H9 (cell line): ENCODE measurements around the gene PNPLA2. TPM values are rescaled to one million over a fixed set of nuclear protein-coding genes. Genes with fewer than 3 reads are reported as not detected.
A peak's percentile ranks its signal among the peaks of the same experiment; 100 is the strongest.

Experiments used
- DNase-seq: peaks from one replicate; pipeline ENCODE4 v3.0.0-alpha.2; 2017
- H2AFZ ChIP-seq: one replicate; pipeline ENCODE4 v1.6.1; 2013; ENCODE audit warnings: mild to moderate bottlenecking, low read length, control low read depth, moderate library complexity
- H2AK5ac ChIP-seq: 2 replicates; pipeline ENCODE4 v1.6.1; 2013; ENCODE audit warnings: low read length, control low read depth, mixed read lengths; ENCODE audit not compliant: insufficient read length
- H2BK120ac ChIP-seq: one replicate; pipeline ENCODE4 v1.6.1; 2013; ENCODE audit warnings: low read depth, mild to moderate bottlenecking, low read length, control low read depth, inconsistent platforms; ENCODE audit not compliant: poor library complexity, severe bottlenecking
- H2BK12ac ChIP-seq: 2 replicates; pipeline ENCODE4 v1.6.1; 2013; ENCODE audit warnings: low read length, control low read depth, mixed read lengths, low read depth; ENCODE audit not compliant: insufficient read length
- H2BK15ac ChIP-seq: 2 replicates; pipeline ENCODE4 v1.6.1; 2013; ENCODE audit warnings: low read depth, low read length, control low read depth
- H2BK20ac ChIP-seq: one replicate; pipeline ENCODE4 v1.6.1; 2013; ENCODE audit warnings: low read depth, mild to moderate bottlenecking, low read length, control low read depth, inconsistent platforms; ENCODE audit not compliant: poor library complexity, severe bottlenecking
- H2BK5ac ChIP-seq: 2 replicates; pipeline ENCODE4 v1.6.1; 2013; ENCODE audit warnings: low read length, control low read depth, mixed read lengths; ENCODE audit not compliant: insufficient read length
- H3K14ac ChIP-seq: 2 replicates; pipeline ENCODE4 v1.6.1; 2013; ENCODE audit warnings: low read length, control low read depth; ENCODE audit not compliant: insufficient read depth
- H3K18ac ChIP-seq: 2 replicates; pipeline ENCODE4 v1.6.1; 2013; ENCODE audit warnings: low read depth, mild to moderate bottlenecking, mixed read lengths, low read length, control low read depth; ENCODE audit not compliant: insufficient read length
- H3K23ac ChIP-seq: 2 replicates; pipeline ENCODE4 v1.6.1; 2013; ENCODE audit warnings: low read length, control low read depth, mixed read lengths, low read depth; ENCODE audit not compliant: insufficient read length
- H3K23me2 ChIP-seq: 2 replicates; pipeline ENCODE4 v1.6.1; 2013; ENCODE audit warnings: low read depth, mild to moderate bottlenecking, mixed read lengths, low read length, control low read depth; ENCODE audit not compliant: insufficient read length, poor library complexity, severe bottlenecking
- H3K27ac ChIP-seq: 2 replicates; pipeline ENCODE4 v1.5.1; 2013; ENCODE audit warnings: low read length, control low read depth, mixed read lengths, low read depth; ENCODE audit not compliant: insufficient read length
- H3K27me3 ChIP-seq: 2 replicates; pipeline ENCODE4 v1.6.1; 2013; ENCODE audit warnings: low read length, control low read depth, inconsistent platforms; ENCODE audit not compliant: insufficient read depth
- H3K4ac ChIP-seq: 2 replicates; pipeline ENCODE4 v1.6.1; 2013; ENCODE audit warnings: low read depth, mild to moderate bottlenecking, control low read depth, inconsistent platforms, low read length, moderate library complexity
- H3K4me1 ChIP-seq: 2 replicates; pipeline ENCODE4 v1.6.1; 2013; ENCODE audit warnings: low read length, control low read depth, inconsistent platforms; ENCODE audit not compliant: insufficient read depth
- H3K4me2 ChIP-seq: 2 replicates; pipeline ENCODE4 v1.6.1; 2013; ENCODE audit warnings: low read length, control low read depth, mixed read lengths; ENCODE audit not compliant: insufficient read length, insufficient read depth
- H3K56ac ChIP-seq: 2 replicates; pipeline ENCODE4 v1.6.1; 2013; ENCODE audit warnings: low read depth, mild to moderate bottlenecking, mixed read lengths, low read length, control low read depth; ENCODE audit not compliant: insufficient read length
- H3K79me1 ChIP-seq: 2 replicates; pipeline ENCODE4 v1.6.1; 2013; ENCODE audit warnings: low read depth, mild to moderate bottlenecking, moderate library complexity, low read length, control low read depth, inconsistent platforms; ENCODE audit not compliant: insufficient read depth, poor library complexity, severe bottlenecking
- H3K79me2 ChIP-seq: 2 replicates; pipeline ENCODE4 v1.6.1; 2013; ENCODE audit warnings: low read length, control low read depth, inconsistent platforms; ENCODE audit not compliant: insufficient read depth
- H3K9ac ChIP-seq: 2 replicates; pipeline ENCODE4 v1.6.1; 2013; ENCODE audit warnings: low read length, control low read depth, mixed read lengths; ENCODE audit not compliant: insufficient read length; ENCODE audit errors: extremely low read depth
- H3K9me3 ChIP-seq: one replicate; pipeline ENCODE4 v1.6.1; 2013; ENCODE audit warnings: low read depth, low read length, inconsistent platforms; ENCODE audit not compliant: control insufficient read depth
- H3T11ph ChIP-seq: one replicate; pipeline ENCODE4 v1.6.1; 2013; ENCODE audit warnings: mild to moderate bottlenecking, low read length, control low read depth, inconsistent platforms
- H4K20me1 ChIP-seq: one replicate; pipeline ENCODE4 v1.6.1; 2013; ENCODE audit not compliant: control insufficient read depth, insufficient read length, insufficient read depth
- H4K5ac ChIP-seq: 2 replicates; pipeline ENCODE4 v1.6.1; 2013; ENCODE audit warnings: low read depth, mild to moderate bottlenecking, mixed read lengths, low read length, control low read depth; ENCODE audit not compliant: insufficient read length
- H4K8ac ChIP-seq: replicated peaks from 2 replicates; pipeline ENCODE4 v1.6.1; 2013; ENCODE audit warnings: low read length, control low read depth, mixed read lengths, low read depth; ENCODE audit not compliant: insufficient read length
- H4K91ac ChIP-seq: 2 replicates; pipeline ENCODE4 v1.6.1; 2013; ENCODE audit warnings: low read depth, mild to moderate bottlenecking, moderate library complexity, mixed read lengths, low read length, control low read depth; ENCODE audit not compliant: insufficient read length
- H3K27ac Mint-ChIP-seq, 3 experiments: 2 replicates in 2 of 3; 3 replicates in 1 of 3; pipeline ENCODE4 v1.8.0; 2020 to 2021; ENCODE audit warnings: mixed read lengths in 3 of 3, mild to moderate bottlenecking in 1 of 3, moderate library complexity in 1 of 3
- H3K27me3 Mint-ChIP-seq: 2 replicates; pipeline ENCODE4 v1.8.0; 2021; ENCODE audit warnings: low read depth, mild to moderate bottlenecking, moderate library complexity, mixed read lengths
- H3K36me3 Mint-ChIP-seq, 3 experiments: 2 replicates in 2 of 3; 3 replicates in 1 of 3; pipeline ENCODE4 v1.8.0; 2020 to 2021; ENCODE audit warnings: low read depth in 3 of 3, mixed read lengths in 3 of 3; ENCODE audit not compliant: insufficient read depth in 1 of 3
- H3K4me1 Mint-ChIP-seq, 2 experiments: 2 replicates each; pipeline ENCODE4 v1.8.0; 2020; ENCODE audit warnings: mixed read lengths in 2 of 2
- H3K4me3 Mint-ChIP-seq, 2 experiments: 2 replicates in 1 of 2; 3 replicates in 1 of 2; pipeline ENCODE4 v1.8.0; 2020 to 2021; ENCODE audit warnings: mild to moderate bottlenecking in 2 of 2, mixed read lengths in 2 of 2, moderate library complexity in 1 of 2
- H3K9me3 Mint-ChIP-seq, 2 experiments: 2 replicates in 1 of 2; 3 replicates in 1 of 2; pipeline ENCODE4 v1.8.0; 2020; ENCODE audit warnings: mild to moderate bottlenecking in 2 of 2, mixed read lengths in 2 of 2, moderate library complexity in 1 of 2
- CTCF ChIP-seq: fragments of 200-600 bp; sonication (generic); conservative IDR thresholded peaks from 3 replicates; pipeline ENCODE4 v1.8.0; 2021; ENCODE audit warnings: antibody characterized with exemption, mild to moderate bottlenecking
- WGBS: extraction: QIAGEN DNeasy Blood & Tissue Kit; methylation state at CpG from one replicate; pipeline ENCODE4 v1.1.7; 2013; ENCODE audit warnings: missing lambda C conversion rate, low lambda C conversion rate, mixed read lengths; ENCODE audit not compliant: insufficient read length; ENCODE audit errors: extremely low coverage; 5-methylcytosine and 5-hydroxymethylcytosine counted together
- total RNA-seq: library from RNA; stranded (reverse); gene quantifications from 2 replicates; pipeline ENCODE4 v1.2.1, GENCODE V29; 2021

Gene PNPLA2
- total RNA-seq, 1 experiment from 2014 or later = 67.3 TPM

GRCh38 chr11:802018-802617 is 16.6 kb upstream of the PNPLA2 start:
- no peak overlapping the region for H2BK5ac ChIP-seq
- no peak overlapping the region for H2BK15ac ChIP-seq
- no peak overlapping the region for H3K4ac ChIP-seq
- no peaks in the 10 kb centered on the region for H3K79me1 ChIP-seq
- H3K56ac ChIP-seq = no peak overlapping the region
- Mint-ChIP-seq H3K27me3 (no peaks in the 10 kb centered on the region), H3K36me3 (peaks cover 0 to 8% (median 8%) of the 10 kb centered on the region in 3 experiments; a peak in 4 of 7 replicates), H3K9me3 (no peaks in the 10 kb centered on the region), H3K4me1 (peaks cover 8 to 9% of the 10 kb centered on the region in 2 experiments), H3K27ac (peak overlapping the region in 1 of 3 experiments; percentile 35; a peak in 1 of 7 replicates), H3K4me3 (no peak overlapping the region)
- H3K79me2 ChIP-seq = no peaks in the 10 kb centered on the region
- no peak overlapping the region for H3K14ac ChIP-seq
- H3K27ac ChIP-seq = no peak overlapping the region
- no peak overlapping the region for H4K5ac ChIP-seq
- no peak overlapping the region for H3K4me2 ChIP-seq
- no peak overlapping the region for H2AK5ac ChIP-seq
- no peak overlapping the region for H3T11ph ChIP-seq
- H4K20me1 ChIP-seq = no peaks in the 10 kb centered on the region
- no peak overlapping the region for H3K18ac ChIP-seq
- H2BK20ac ChIP-seq = no peak overlapping the region
- DNase-seq = no peak
- H2BK120ac ChIP-seq = no peak overlapping the region
- no peak overlapping the region for H3K9ac ChIP-seq
- H3K4me1 ChIP-seq = no peaks in the 10 kb centered on the region
- WGBS = no CpG with 5 or more reads among the region's 21 CpGs
- no peak overlapping the region for H2AFZ ChIP-seq
- H3K23me2 ChIP-seq = peaks cover 12% of the 10 kb centered on the region
- no peak overlapping the region for H3K23ac ChIP-seq
- no peak overlapping the region for H4K8ac ChIP-seq
- no peak overlapping the region for H4K91ac ChIP-seq
- no peaks in the 10 kb centered on the region for H3K9me3 ChIP-seq
- no peak overlapping the region for H2BK12ac ChIP-seq
- H3K27me3 ChIP-seq = no peaks in the 10 kb centered on the region
- no peak for TF ChIP-seq CTCF
